Measurements from ENCODE around the gene SLC16A8.
A peak's percentile ranks its signal among the peaks of the same experiment; 100 is the strongest.

DNA sequence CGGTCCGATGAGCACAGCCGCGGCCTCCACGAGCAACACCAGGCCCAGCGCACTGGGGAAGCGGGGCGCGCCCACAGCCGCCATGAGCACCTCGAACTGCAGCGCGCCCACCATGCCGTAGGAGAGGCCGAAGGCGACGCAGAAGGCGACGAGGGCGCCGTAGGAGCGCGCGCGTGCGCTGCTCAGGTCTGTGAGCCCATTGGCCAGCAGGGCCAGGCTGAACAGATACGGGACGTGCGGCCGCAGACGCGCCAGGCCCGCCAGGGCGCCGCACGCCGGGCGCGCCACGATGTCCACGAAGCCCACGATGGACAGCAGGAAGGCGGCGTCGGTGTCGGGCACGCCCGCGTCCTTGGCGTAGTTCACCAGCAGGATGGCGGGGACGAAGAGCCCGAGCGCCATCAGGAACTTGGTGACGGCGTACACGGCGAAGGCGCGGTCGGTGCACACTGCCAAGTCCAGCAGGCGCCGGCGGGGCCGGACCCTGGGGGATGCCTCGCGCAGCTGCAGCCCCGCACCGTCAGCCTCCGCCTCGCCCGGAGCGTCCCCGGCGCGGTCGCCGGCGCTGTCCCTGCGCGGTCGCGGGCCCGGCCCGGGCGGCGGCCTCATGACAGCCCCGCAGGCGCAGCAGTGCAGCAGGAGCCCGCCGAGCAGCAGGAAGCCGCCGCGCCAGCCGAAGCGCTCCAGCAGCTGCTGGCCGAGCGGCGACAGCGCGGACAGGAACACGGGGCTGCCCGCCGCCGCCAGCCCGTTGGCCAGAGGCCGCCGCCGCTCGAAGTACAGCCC lies 2.9 kb downstream of the SLC16A8 start:
- TF ChIP-seq, protein P1, sequence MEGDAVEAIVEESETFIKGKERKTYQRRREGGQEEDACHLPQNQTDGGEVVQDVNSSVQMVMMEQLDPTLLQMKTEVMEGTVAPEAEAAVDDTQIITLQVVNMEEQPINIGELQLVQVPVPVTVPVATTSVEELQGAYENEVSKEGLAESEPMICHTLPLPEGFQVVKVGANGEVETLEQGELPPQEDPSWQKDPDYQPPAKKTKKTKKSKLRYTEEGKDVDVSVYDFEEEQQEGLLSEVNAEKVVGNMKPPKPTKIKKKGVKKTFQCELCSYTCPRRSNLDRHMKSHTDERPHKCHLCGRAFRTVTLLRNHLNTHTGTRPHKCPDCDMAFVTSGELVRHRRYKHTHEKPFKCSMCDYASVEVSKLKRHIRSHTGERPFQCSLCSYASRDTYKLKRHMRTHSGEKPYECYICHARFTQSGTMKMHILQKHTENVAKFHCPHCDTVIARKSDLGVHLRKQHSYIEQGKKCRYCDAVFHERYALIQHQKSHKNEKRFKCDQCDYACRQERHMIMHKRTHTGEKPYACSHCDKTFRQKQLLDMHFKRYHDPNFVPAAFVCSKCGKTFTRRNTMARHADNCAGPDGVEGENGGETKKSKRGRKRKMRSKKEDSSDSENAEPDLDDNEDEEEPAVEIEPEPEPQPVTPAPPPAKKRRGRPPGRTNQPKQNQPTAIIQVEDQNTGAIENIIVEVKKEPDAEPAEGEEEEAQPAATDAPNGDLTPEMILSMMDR (IDR thresholded peaks at IDR 0.05): peak in 1 of 6 experiments; percentile 12
- no peak for TF ChIP-seq POLR2A (IDR thresholded peaks at IDR 0.05)

Measured in adrenal gland (tissue), 5 donors.